ENCODE measurements around the gene EBF3.

- no peak for TF ChIP-seq CTCF (IDR thresholded peaks at IDR 0.05 in 4 of 5, conservative IDR thresholded peaks at IDR 0.05 in 1 of 5)
- TF ChIP-seq POLR2A (IDR thresholded peaks at IDR 0.05) = no peak
Measured at GRCh38 chr10:129793996-129794395, 170.1 kb downstream of the EBF3 start.

Measured in gastrocnemius medialis (tissue), 4 donors.